Mesothelial cell of epicardium (in vitro differentiated cells): Measurements from ENCODE around the gene SOX13. TPM values are rescaled to one million over a fixed set of nuclear protein-coding genes. Genes with fewer than 3 reads are reported as not detected.

Source experiments
- DNase-seq, 2 experiments: peaks; one replicate each; pipeline ENCODE4 v3.0.0; 2021; ENCODE audit warnings: low spot score in 2 of 2; ENCODE audit not compliant: unreplicated experiment in 2 of 2
- H3K27ac Mint-ChIP-seq: 2 replicates; pipeline ENCODE4 v1.8.0; 2021; ENCODE audit warnings: mixed read lengths
- H3K27me3 Mint-ChIP-seq: 2 replicates; pipeline ENCODE4 v1.8.0; 2021; ENCODE audit warnings: low read depth, mixed read lengths
- H3K36me3 Mint-ChIP-seq: 2 replicates; pipeline ENCODE4 v1.8.0; 2021; ENCODE audit warnings: mixed read lengths
- H3K4me1 Mint-ChIP-seq: 2 replicates; pipeline ENCODE4 v1.8.0; 2021; ENCODE audit warnings: mixed read lengths
- H3K4me3 Mint-ChIP-seq: 2 replicates; pipeline ENCODE4 v1.8.0; 2021; ENCODE audit warnings: mild to moderate bottlenecking, moderate library complexity, mixed read lengths
- H3K9me3 Mint-ChIP-seq: 2 replicates; pipeline ENCODE4 v1.8.0; 2021; ENCODE audit warnings: mixed read lengths
- CTCF ChIP-seq: fragments of 200-600 bp; sonication (generic); IDR thresholded peaks from one replicate; pipeline ENCODE4 v1.5.0; 2021; ENCODE audit warnings: antibody characterized with exemption; ENCODE audit not compliant: unreplicated experiment
- total RNA-seq: library from RNA; stranded (reverse); gene quantifications from 3 replicates; pipeline ENCODE4 v1.2.1, GENCODE V29; 2021

The SOX13 gene
- total RNA-seq, 1 donor from 2014 or later = 61.7 TPM

GRCh38 chr1:204079608-204079999, 6.7 kb downstream of the SOX13 start:
- H3K27me3 Mint-ChIP-seq = no peaks in the 10 kb centered on the region
- no peak overlapping the region for H3K4me3 Mint-ChIP-seq
- TF ChIP-seq CTCF = no peak
- peak overlapping the region; percentile 96 for H3K27ac Mint-ChIP-seq
- H3K4me1 Mint-ChIP-seq = peaks cover 85% of the 10 kb centered on the region
- H3K36me3 Mint-ChIP-seq = no peaks in the 10 kb centered on the region
- H3K9me3 Mint-ChIP-seq = no peaks in the 10 kb centered on the region
- DNase-seq = no peak

- H3K4me1 Mint-ChIP-seq = peaks cover 90% of the 10 kb centered on the region
- no peaks in the 10 kb centered on the region for H3K9me3 Mint-ChIP-seq
- DNase-seq = peak; percentile 71 to 79
- no peak for TF ChIP-seq CTCF
- H3K27me3 Mint-ChIP-seq = no peaks in the 10 kb centered on the region
- peak overlapping the region; percentile 18 for H3K4me3 Mint-ChIP-seq
- H3K36me3 Mint-ChIP-seq = no peaks in the 10 kb centered on the region
- peak overlapping the region; percentile 96 for H3K27ac Mint-ChIP-seq
These were observed 7.4 kb downstream of the SOX13 start for GRCh38 chr1:204080163-204080903.

- no peaks in the 10 kb centered on the region for H3K36me3 Mint-ChIP-seq
- H3K27me3 Mint-ChIP-seq = no peaks in the 10 kb centered on the region
- no peaks in the 10 kb centered on the region for H3K9me3 Mint-ChIP-seq
- TF ChIP-seq CTCF = no peak
- DNase-seq = no peak
- peak overlapping the region; percentile 5 for H3K4me3 Mint-ChIP-seq
- H3K4me1 Mint-ChIP-seq = peaks cover 83% of the 10 kb centered on the region
- H3K27ac Mint-ChIP-seq = peak overlapping the region; percentile 96
These were observed 8.4 kb downstream of the SOX13 start for GRCh38 chr1:204081164-204081790.

- Mint-ChIP-seq H3K27ac (peak overlapping the region; percentile 96), H3K4me3 (no peak overlapping the region), H3K36me3 (no peaks in the 10 kb centered on the region), H3K27me3 (no peaks in the 10 kb centered on the region), H3K9me3 (no peaks in the 10 kb centered on the region), H3K4me1 (peaks cover 76% of the 10 kb centered on the region)
- no peak for TF ChIP-seq CTCF
- DNase-seq = no peak
These were observed 9.0 kb downstream of the SOX13 start for GRCh38 chr1:204081791-204082513.

- no peaks in the 10 kb centered on the region for H3K9me3 Mint-ChIP-seq
- H3K27ac Mint-ChIP-seq = peak overlapping the region; percentile 90
- TF ChIP-seq CTCF = no peak
- no peak overlapping the region for H3K4me3 Mint-ChIP-seq
- no peak for DNase-seq
- H3K36me3 Mint-ChIP-seq = no peaks in the 10 kb centered on the region
- H3K4me1 Mint-ChIP-seq = peaks cover 75% of the 10 kb centered on the region
- H3K27me3 Mint-ChIP-seq = no peaks in the 10 kb centered on the region
These were observed 10.6 kb downstream of the SOX13 start for GRCh38 chr1:204083491-204083890.
